ENCODE measurements around the gene MS4A15. TPM values are rescaled to one million over a fixed set of nuclear protein-coding genes. Genes with fewer than 3 reads are reported as not detected.
A peak's percentile ranks its signal among the peaks of the same experiment; 100 is the strongest.
"Not testable (repeated sequence)": the region's sequence is repeated elsewhere in the genome, so short reads cannot be mapped to it uniquely, and the experiment has no call there.

The MS4A15 gene
- polyA plus RNA-seq, 6 donors from 2014 or later = not detected

- peak overlapping the region in 1 of 6 donors; percentile 58 for H3K27ac Mint-ChIP-seq
- H3K4me1 Mint-ChIP-seq = peaks cover 33 to 40% (median 34%) of the 10 kb centered on the region in 3 donors
- not testable (repeated sequence) for H3K9me3 Mint-ChIP-seq; DNase-seq; ATAC-seq (ENCODE audit: low read depth in 2 of 2); H3K36me3 Mint-ChIP-seq
- H3K27me3 Mint-ChIP-seq = peaks cover 5 to 29% (median 15%) of the 10 kb centered on the region in 3 donors
- H3K4me3 Mint-ChIP-seq = peak overlapping the region in 1 of 8 donors; percentile 69
These were observed 3.0 kb downstream of the MS4A15 start for GRCh38 chr11:60759438-60760225.

DNA sequence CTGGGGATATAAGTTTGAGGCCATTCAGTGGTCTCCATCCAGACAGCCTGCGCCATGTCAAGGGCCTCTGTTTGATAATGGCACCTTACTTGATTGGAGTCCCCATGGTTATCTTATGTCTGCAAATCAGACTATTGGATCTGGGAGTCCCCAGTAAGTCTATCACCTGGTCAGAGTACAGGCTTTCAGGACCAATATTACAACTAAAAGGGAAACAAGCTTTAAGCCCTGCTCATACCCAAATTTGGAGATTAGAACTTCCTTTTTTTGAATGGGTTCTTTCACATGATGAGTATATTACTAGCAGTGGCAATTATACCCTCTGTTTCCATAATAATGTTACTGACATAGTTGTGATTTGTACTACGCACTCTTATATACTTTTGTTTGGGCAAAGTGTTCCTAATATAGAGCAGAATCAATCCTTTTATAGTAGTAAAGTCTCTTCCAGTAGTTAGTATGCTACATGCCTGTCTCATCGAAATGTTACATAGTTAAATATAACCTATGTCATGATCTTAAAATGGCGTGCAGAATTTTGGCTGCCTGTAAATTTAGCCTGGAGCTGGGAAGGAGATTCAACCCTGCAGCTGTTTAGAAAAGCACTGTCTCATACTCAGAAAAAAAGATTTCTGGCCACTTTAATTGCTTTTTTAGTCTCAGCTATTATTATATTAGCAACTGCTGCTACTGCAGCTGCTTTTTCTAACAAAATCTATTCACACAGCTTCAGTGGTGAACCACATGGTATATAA is 4.9 kb downstream of the MS4A15 start:
- DNase-seq = no peak
- no peak overlapping the region for H3K4me3 Mint-ChIP-seq
- H3K9me3 Mint-ChIP-seq = no peaks in the 10 kb centered on the region
- H3K4me1 Mint-ChIP-seq = peaks cover 33 to 40% (median 34%) of the 10 kb centered on the region in 3 donors
- ATAC-seq (ENCODE audit: low read depth in 2 of 2) = peak; percentile 25 to 39
- no peaks in the 10 kb centered on the region for H3K36me3 Mint-ChIP-seq
- H3K27me3 Mint-ChIP-seq = peaks cover 11 to 41% (median 16%) of the 10 kb centered on the region in 3 donors
- H3K27ac Mint-ChIP-seq = peak overlapping the region; percentile 9 to 61 (median 14)

DNA sequence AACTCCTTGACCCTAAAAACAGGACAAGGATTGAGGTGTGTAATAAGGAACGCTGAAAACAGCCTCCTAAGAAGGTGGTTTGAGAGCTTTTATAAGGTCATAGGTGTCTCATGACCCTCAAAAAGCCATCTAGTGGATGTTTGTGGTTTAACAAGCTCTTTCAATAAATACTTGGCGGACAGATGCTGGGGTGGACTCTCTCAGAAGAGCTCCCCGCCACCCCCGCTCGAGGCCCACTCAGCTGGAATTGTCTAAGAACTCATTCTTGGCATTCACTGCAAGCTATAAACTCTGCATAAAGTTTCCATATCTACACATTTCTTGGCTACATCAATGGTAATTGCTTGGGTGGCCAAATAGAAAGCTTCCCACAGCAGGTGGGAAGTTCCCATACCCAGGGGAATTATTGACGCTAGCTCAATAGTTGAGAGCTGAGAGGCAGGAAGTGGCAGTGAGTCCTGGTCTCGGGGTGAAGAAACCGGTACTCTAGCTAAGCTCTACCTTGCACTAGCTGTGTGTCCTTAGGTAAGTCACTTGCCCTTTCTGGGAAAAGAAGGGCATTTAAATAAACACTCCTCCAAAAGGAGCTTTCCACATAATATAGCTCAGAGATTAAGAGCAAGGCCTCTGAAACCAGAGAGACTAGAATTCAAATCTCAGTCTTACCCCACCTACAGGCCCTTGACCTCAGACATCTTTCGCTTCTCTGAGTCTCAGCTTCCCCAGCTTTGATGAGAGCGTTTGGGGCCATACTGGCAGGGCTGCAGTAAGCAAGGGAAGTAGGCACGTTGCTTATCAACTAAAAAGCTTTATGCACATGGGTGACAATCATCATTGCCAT is 6.4 kb downstream of the MS4A15 start:
- Mint-ChIP-seq H3K27me3 (peaks cover 14 to 38% (median 24%) of the 10 kb centered on the region in 3 donors), H3K4me3 (peak overlapping the region in 3 of 8 donors; percentile 43 to 73 (median 61)), H3K4me1 (peaks cover 33 to 40% (median 34%) of the 10 kb centered on the region in 3 donors)

GRCh38 chr11:60763692-60764369 is 7.2 kb downstream of the MS4A15 start:
- DNase-seq (no peak), ATAC-seq (ENCODE audit: low read depth in 2 of 2) (no peak)
- H3K36me3 Mint-ChIP-seq = no peaks in the 10 kb centered on the region
- peaks cover 19 to 34% (median 31%) of the 10 kb centered on the region in 3 donors for H3K27me3 Mint-ChIP-seq
- H3K4me1 Mint-ChIP-seq = peaks cover 33 to 40% (median 34%) of the 10 kb centered on the region in 3 donors
- H3K4me3 Mint-ChIP-seq = peak overlapping the region in 1 of 8 donors; percentile 73
- peaks cover 0 to 4% (median 0%) of the 10 kb centered on the region in 7 donors for H3K9me3 Mint-ChIP-seq
- peak overlapping the region in 2 of 6 donors; percentile 56 to 93 for H3K27ac Mint-ChIP-seq

More for the DNA sequence above, 6.4 kb downstream of the MS4A15 start:
- DNase-seq (peak; percentile 49), ATAC-seq (ENCODE audit: low read depth in 2 of 2) (peak; percentile 90)
- H3K36me3 Mint-ChIP-seq = no peaks in the 10 kb centered on the region
- H3K9me3 Mint-ChIP-seq = peaks cover 0 to 4% (median 0%) of the 10 kb centered on the region in 7 donors
- H3K27ac Mint-ChIP-seq = peak overlapping the region in 5 of 6 donors; percentile 30 to 93 (median 56)

GRCh38 chr11:60764879-60765278 is 8.2 kb downstream of the MS4A15 start:
- Mint-ChIP-seq H3K27me3 (peaks cover 19 to 35% (median 25%) of the 10 kb centered on the region in 3 donors), H3K4me1 (peaks cover 25 to 32% (median 29%) of the 10 kb centered on the region in 3 donors)

GRCh38 chr11:60765355-60765754 is 8.7 kb downstream of the MS4A15 start:
- peaks cover 0 to 4% (median 0%) of the 10 kb centered on the region in 7 donors for H3K9me3 Mint-ChIP-seq
- no peak overlapping the region for H3K27ac Mint-ChIP-seq
- H3K4me1 Mint-ChIP-seq = peaks cover 24 to 29% (median 27%) of the 10 kb centered on the region in 3 donors
- H3K4me3 Mint-ChIP-seq = peak overlapping the region in 2 of 8 donors; percentile 2 to 48
- ATAC-seq (ENCODE audit: low read depth in 2 of 2) = no peak
- H3K36me3 Mint-ChIP-seq = no peaks in the 10 kb centered on the region
- no peak for DNase-seq
- H3K27me3 Mint-ChIP-seq = peaks cover 19 to 32% (median 23%) of the 10 kb centered on the region in 3 donors

More at GRCh38 chr11:60764879-60765278, 8.2 kb downstream of the MS4A15 start:
- Mint-ChIP-seq H3K4me3 (no peak overlapping the region), H3K9me3 (peaks cover 0 to 4% (median 0%) of the 10 kb centered on the region in 7 donors), H3K27ac (no peak overlapping the region), H3K36me3 (no peaks in the 10 kb centered on the region)
- DNase-seq (no peak), ATAC-seq (ENCODE audit: low read depth in 2 of 2) (no peak)

DNA sequence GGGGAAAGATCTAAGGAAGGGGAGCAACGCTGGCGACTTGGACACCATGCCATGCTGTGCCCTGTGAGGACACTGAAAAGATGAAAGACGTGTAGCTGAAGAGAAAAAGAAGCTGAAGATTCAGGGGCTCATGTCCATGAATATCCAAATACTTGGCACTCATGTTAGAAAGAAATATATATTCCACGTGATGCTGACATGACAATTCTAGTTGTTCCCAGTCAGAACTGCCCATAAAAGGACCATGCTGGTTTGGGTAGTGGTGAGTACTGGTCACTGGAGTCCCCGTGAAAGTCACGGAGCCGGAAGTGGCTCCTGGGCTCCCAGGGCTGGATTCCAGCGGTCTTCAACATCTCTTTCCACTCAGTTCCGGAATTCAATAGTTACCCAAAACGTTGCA is 9.9 kb downstream of the MS4A15 start:
- ATAC-seq (ENCODE audit: low read depth in 2 of 2) = no peak
- H3K4me1 Mint-ChIP-seq = peaks cover 19 to 23% (median 22%) of the 10 kb centered on the region in 3 donors
- no peak for DNase-seq
- peak overlapping the region in 1 of 6 donors; percentile 20 for H3K27ac Mint-ChIP-seq
- no peak overlapping the region for H3K4me3 Mint-ChIP-seq
- H3K36me3 Mint-ChIP-seq = no peaks in the 10 kb centered on the region
- H3K27me3 Mint-ChIP-seq = peaks cover 14 to 37% (median 27%) of the 10 kb centered on the region in 3 donors
- peaks cover 0 to 4% (median 0%) of the 10 kb centered on the region in 7 donors for H3K9me3 Mint-ChIP-seq

DNA sequence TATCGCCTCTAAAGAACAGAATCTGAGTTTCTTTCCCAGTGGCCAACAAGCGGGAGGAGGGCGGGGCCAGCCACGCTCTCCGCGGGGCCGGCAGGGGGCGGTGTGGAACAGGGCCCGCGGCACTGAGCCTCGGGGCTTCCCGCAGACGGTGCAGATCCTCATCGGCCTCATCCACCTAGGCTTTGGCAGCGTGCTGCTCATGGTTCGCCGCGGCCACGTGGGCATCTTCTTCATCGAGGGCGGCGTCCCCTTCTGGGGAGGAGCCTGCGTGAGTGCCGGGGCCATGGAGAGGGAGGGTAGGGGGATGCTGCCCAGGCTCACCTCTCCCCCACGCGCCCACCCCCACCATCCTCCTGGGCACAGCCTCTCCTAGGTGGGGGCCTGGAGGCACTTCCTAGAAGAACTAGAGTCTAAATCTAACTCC is 10.7 kb downstream of the MS4A15 start:
- Mint-ChIP-seq H3K4me1 (peaks cover 16 to 20% (median 17%) of the 10 kb centered on the region in 3 donors), H3K36me3 (no peaks in the 10 kb centered on the region), H3K27me3 (peaks cover 14 to 41% (median 34%) of the 10 kb centered on the region in 3 donors), H3K4me3 (no peak overlapping the region), H3K9me3 (peaks cover 0 to 4% (median 0%) of the 10 kb centered on the region in 7 donors), H3K27ac (no peak overlapping the region)
- peak; percentile 27 to 47 for ATAC-seq (ENCODE audit: low read depth in 2 of 2)
- no peak for DNase-seq

DNA sequence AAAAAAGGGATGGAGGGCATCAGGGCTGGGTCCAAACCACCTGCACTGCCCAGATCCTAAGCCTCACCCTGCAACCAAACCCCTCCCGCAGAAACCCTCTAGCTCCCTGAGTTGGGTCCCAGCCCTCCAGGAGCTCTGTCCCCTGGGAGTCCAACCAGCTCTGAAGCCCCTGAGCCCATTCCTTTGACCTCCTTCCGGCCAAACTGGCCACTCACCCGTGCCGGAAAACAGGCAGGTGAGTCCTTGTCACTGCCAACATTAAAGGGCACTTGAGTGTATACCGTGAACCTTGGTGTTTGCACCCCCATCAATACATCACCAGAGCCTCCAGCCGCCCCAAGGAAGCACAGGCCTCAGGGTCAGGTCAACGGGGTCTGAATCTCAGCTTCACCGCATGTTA is 11.5 kb downstream of the MS4A15 start:
- DNase-seq = no peak
- Mint-ChIP-seq H3K27me3 (peaks cover 14 to 41% (median 36%) of the 10 kb centered on the region in 3 donors), H3K36me3 (no peaks in the 10 kb centered on the region), H3K4me3 (no peak overlapping the region), H3K9me3 (peaks cover 0 to 4% (median 0%) of the 10 kb centered on the region in 7 donors), H3K4me1 (peaks cover 9 to 14% (median 12%) of the 10 kb centered on the region in 3 donors), H3K27ac (peak overlapping the region in 3 of 6 donors; percentile 67 to 72 (median 67))
- no peak for ATAC-seq (ENCODE audit: low read depth in 2 of 2)

- H3K4me1 Mint-ChIP-seq = peaks cover 2 to 9% (median 5%) of the 10 kb centered on the region in 3 donors
- DNase-seq = no peak
- H3K27ac Mint-ChIP-seq = no peak overlapping the region
- peaks cover 0 to 4% (median 0%) of the 10 kb centered on the region in 7 donors for H3K9me3 Mint-ChIP-seq
- H3K27me3 Mint-ChIP-seq = peaks cover 14 to 40% (median 35%) of the 10 kb centered on the region in 3 donors
- ATAC-seq (ENCODE audit: low read depth in 2 of 2) = no peak
- H3K4me3 Mint-ChIP-seq = no peak overlapping the region
- no peaks in the 10 kb centered on the region for H3K36me3 Mint-ChIP-seq
These were observed 12.6 kb downstream of the MS4A15 start for GRCh38 chr11:60769273-60769672.

DNA sequence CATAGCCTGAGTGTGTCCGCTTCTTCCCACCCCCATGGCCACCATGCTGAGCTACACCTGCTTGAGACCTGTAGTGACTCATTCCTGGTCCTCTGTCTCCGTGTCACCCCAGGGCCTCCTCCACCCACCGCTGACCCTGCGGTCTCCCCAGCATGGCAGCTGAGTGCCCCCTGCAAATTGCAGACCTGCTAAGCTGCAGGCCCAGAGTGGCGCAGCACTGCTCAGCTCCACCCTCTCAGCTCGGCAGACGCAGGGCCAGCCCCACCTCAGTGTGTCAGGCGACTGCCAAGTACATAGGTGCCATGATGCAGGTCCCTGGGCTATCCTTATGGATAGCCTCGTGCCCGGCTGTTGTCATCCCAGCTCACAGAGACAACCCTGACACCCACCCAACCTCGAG is 13.1 kb downstream of the MS4A15 start:
- no peak for ATAC-seq (ENCODE audit: low read depth in 2 of 2)
- Mint-ChIP-seq H3K27me3 (peaks cover 14 to 44% (median 31%) of the 10 kb centered on the region in 3 donors), H3K4me3 (no peak overlapping the region), H3K9me3 (peaks cover 0 to 4% (median 0%) of the 10 kb centered on the region in 7 donors), H3K36me3 (no peaks in the 10 kb centered on the region), H3K4me1 (peaks cover 7 to 14% (median 9%) of the 10 kb centered on the region in 3 donors), H3K27ac (no peak overlapping the region)
- no peak for DNase-seq

DNA sequence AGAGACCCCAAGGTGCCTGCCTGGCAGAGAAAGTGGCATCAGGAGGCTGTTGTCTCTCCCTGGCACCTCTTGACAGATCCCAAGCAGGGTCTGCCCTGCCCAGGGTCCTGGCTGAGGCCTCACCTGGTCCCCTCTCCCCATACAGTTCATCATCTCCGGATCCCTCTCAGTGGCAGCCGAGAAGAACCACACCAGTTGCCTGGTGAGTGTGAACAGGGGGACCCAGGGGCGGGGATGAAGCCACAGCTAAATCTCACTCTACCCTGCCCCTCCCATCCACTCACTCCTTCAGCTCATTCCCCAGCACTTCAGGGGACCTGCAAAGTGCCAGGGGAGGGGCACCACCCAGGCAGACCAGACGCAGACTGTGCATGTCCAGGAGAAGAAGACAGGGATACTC is 14.5 kb downstream of the MS4A15 start:
- Mint-ChIP-seq H3K36me3 (no peaks in the 10 kb centered on the region), H3K9me3 (peaks cover 0 to 4% (median 0%) of the 10 kb centered on the region in 7 donors), H3K4me1 (peaks cover 16 to 19% (median 17%) of the 10 kb centered on the region in 3 donors), H3K4me3 (no peak overlapping the region), H3K27me3 (peaks cover 12 to 36% (median 31%) of the 10 kb centered on the region in 3 donors), H3K27ac (no peak overlapping the region)
- ATAC-seq (ENCODE audit: low read depth in 2 of 2) (no peak), DNase-seq (no peak)

Data from naive B cell (primary cell).